G401 (cell line): ENCODE results near the gene PRDM16. TPM values are rescaled to one million over a fixed set of nuclear protein-coding genes. Genes with fewer than 3 reads are reported as not detected.

ENCODE experiments used
- DNase-seq: peaks from one replicate; pipeline ENCODE4 v3.0.0-alpha.2; 2015; ENCODE audit warnings: low spot score
- in situ Hi-C: cut with HindIII; loops from 2 replicates; pipeline ENCODE4 v1.10.0; 2016; ENCODE audit warnings: low sequenced_read_pairs, mixed read lengths
- total RNA-seq: library from RNA; depleted of rRNA; stranded (reverse); fragments of >200 nt; shearing (Covaris generic); gene quantifications from 2 replicates; pipeline ENCODE4 v1.2.3, GENCODE V29; 2014

PRDM16 gene
- total RNA-seq, 1 experiment from 2014 or later = 2.8 TPM

DNA sequence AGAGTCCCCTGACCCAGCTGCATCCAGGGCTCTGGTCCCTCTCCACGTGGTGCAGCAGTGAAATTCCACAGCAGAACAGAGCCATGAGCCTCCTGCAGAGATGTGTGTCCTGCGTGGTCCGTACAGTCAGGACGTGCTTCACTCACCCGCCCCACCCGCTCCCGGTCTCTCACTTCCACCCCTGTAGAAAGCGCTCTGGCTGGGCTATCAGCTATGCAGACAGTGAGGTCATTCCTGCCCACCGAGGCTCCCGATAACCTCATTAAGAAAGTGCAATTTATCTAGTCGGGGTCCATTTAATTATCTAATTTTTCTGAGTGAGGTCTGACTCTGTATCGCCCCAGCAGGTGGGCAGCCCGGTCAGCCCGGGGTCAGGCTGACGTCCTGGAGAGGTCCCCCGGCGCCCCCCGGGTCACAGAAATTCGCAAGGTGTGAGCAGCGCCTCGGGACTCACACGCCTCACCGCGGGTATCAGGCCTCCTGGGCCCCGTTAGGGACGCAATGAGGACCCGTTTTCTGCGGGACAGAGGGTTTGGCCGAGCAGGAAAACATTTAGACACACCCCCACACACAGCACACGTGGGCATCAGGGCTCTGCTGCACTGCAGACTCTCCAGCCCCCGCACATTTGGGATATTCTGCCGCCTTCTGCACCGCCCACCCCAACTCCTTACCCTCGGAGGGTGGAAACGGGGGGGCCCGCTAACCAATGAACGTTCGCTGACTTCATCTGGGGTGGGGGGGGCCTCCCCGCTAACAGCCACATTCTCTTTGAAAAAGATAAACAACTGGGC, 76.7 kb downstream of the PRDM16 start:
- in situ Hi-C loops = no loop called here
- no peak for DNase-seq

DNA sequence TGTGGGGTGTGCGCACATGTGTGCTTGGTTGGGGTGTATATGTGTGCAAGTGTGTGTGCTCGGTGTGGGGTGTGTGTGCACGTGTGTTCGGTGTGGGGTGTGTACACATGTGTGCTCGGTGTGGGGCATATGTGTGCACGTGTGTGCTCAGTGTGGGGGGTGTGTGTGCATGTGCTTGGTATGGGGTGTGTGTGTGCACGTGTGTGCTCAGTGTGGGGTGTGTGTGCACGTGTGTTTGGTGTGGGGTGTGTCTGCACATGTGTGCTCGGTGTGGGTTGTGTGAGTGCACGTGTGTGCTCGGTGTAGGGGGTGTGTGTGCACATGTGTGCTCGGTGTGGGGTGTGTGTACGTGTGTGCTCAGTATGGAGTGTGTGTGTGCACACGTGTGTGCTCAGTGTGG, 77.5 kb downstream of the PRDM16 start:
- no peak for DNase-seq
- in situ Hi-C loops = no loop called here

GRCh38 chr1:3146907-3147306, 77.9 kb downstream of the PRDM16 start:
- DNase-seq = no peak
- in situ Hi-C loops = no loop called here

GRCh38 chr1:3148171-3148570, 79.2 kb downstream of the PRDM16 start:
- in situ Hi-C loops = no loop called here
- DNase-seq = no peak

DNA sequence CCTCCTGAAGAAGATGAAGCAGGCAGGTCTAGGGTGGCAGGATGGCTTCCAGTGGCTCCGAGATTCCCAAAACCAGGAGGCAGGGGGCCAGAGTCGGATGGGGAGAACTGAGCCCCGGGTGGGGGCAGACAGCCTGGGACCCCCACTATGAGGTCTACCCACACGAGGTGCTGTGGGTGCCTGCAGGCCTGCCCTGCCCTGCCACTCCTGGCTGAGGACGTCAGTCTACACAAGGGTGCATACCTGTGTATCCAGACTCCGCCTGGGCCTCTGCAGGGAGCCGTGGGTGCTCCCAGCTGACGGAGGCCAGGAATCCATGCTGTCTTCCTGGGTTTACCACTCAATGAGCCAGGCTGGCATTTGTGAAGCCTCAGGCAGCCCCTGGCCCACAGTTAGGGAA, 80.3 kb downstream of the PRDM16 start:
- DNase-seq = no peak
- in situ Hi-C loops = no loop called here

DNA sequence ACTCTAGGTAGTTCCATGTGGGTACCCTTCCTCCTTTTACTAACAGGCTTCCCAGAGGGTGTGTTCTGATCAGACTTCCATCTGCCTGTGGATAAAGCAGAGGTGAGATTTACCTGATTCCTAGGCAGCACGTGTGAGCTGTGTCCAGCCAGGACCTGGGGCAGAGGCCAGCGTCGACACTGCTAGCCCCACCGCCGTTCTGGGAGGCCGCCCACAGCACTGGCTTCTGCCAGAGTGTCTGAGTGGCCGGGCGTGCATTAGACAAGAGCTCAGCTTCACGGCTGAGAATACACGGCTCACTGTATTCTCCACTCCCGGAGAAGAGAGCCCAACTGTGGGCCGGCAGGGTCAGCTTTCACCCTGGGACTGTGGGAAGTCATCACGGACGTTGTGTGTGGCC, 82.5 kb downstream of the PRDM16 start:
- in situ Hi-C loops = no loop called here
- no peak for DNase-seq

GRCh38 chr1:3152143-3152542, 83.1 kb downstream of the PRDM16 start:
- DNase-seq = no peak
- in situ Hi-C loops = no loop called here

DNA sequence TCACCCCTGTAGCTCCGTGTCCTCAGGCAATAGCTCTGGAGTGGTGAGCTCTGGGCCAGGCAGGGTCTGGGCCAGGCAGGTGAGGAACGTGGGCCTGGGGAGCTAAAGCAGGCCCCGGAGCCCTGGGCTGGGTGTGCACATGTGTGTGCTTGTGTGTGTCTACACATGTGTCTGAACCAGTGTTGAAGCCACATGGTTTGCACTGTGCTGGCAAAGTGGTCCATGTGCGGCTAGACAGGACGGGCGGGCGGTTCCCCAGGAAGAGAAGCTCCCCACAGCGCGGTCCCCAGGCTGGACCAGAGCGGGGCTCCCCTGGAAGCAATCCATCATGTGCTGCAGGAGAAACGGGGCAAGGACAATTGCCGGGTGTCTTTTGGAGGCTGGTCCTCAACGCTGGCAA, 84.2 kb downstream of the PRDM16 start:
- DNase-seq = no peak
- in situ Hi-C loops = no loop called here

- DNase-seq = no peak
- in situ Hi-C loops = no loop called here
Observed at GRCh38 chr1:3153902-3154795, 85.1 kb downstream of the PRDM16 start.

- no peak for DNase-seq
- in situ Hi-C loops = no loop called here
Observed at GRCh38 chr1:3155056-3155925, 86.3 kb downstream of the PRDM16 start.

GRCh38 chr1:3155926-3156220, 86.9 kb downstream of the PRDM16 start:
- in situ Hi-C loops = no loop called here
- DNase-seq = no peak

DNA sequence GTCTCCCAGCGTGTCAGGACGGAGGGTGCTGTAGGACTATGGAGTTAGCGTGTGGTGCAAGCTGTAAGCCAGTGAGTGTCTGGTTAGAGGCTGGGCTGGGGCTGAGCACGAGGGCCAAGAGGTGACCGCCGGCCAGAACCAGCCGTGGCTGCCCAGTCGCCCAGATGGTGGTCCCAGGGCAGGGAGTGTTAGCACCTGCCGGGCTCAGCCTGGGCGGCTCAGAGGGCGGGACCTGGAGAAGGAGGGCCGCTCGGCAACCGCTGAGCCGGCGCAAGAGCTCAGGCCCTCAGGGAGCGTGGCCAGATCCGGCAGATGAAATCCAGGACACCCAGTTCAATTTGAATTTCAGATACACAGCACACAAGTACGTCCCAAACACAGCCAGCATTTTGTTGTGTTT, 87.9 kb downstream of the PRDM16 start:
- no peak for DNase-seq

GRCh38 chr1:3158347-3158746, 89.3 kb downstream of the PRDM16 start:
- in situ Hi-C loops = no loop called here

More for the DNA sequence above, 87.9 kb downstream of the PRDM16 start:
- in situ Hi-C loops = no loop called here

GRCh38 chr1:3159121-3159520, 90.1 kb downstream of the PRDM16 start:
- in situ Hi-C loops = no loop called here
- DNase-seq = no peak

More at GRCh38 chr1:3158347-3158746, 89.3 kb downstream of the PRDM16 start:
- DNase-seq = no peak

GRCh38 chr1:3159996-3160395, 91.0 kb downstream of the PRDM16 start:
- no peak for DNase-seq
- in situ Hi-C loops = no loop called here

GRCh38 chr1:3160647-3161145, 91.7 kb downstream of the PRDM16 start:
- in situ Hi-C loops = no loop called here
- DNase-seq = no peak

GRCh38 chr1:3161176-3161840, 92.3 kb downstream of the PRDM16 start:
- in situ Hi-C loops = no loop called here
- DNase-seq = peak; percentile 13

- in situ Hi-C loops = no loop called here
- DNase-seq = no peak
Observed at GRCh38 chr1:3162322-3162882, 93.4 kb downstream of the PRDM16 start.

DNA sequence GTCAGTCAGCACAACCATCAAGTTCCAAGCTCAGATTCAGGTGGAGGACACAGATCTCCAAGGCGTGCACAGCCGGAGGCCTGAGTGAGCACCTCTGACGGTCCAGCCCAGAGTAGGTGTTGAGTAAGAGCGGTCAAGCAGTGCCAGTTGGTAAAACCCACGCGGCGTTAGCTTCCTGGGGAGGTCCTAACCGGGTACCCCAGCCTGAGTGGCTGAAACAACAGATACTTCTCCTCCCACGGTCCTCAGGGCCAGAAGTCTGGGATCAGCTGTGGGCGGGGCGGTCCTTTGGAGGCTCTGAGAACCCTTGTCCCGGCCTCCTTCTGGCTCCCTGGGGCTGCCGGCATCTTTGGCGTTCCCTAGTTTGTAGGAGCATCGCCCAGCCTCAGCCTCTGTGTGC, 94.4 kb downstream of the PRDM16 start:
- in situ Hi-C loops = no loop called here
- DNase-seq = no peak
